Left renal pelvis (tissue), 4 donors: ENCODE results near the gene TROAP. TPM values are rescaled to one million over a fixed set of nuclear protein-coding genes. Genes with fewer than 3 reads are reported as not detected.
"Not testable (repeated sequence)": the region's sequence is repeated elsewhere in the genome, so short reads cannot be mapped to it uniquely, and the experiment has no call there.

Experiments used
- DNase-seq, 4 donors: peaks; one replicate each; pipeline ENCODE4 v3.0.0-alpha.2; 2013; ENCODE audit warnings: low read depth in 4 of 4, low spot score in 3 of 4
- polyA plus RNA-seq, 4 donors: library from polyadenylated mRNA; unstranded; fragments of 120-200 nt; gene quantifications; one replicate each; pipeline ENCODE4 v1.2.1, GENCODE V29; 2013; ENCODE audit not compliant: insufficient read length in 4 of 4

The TROAP gene, protein sequence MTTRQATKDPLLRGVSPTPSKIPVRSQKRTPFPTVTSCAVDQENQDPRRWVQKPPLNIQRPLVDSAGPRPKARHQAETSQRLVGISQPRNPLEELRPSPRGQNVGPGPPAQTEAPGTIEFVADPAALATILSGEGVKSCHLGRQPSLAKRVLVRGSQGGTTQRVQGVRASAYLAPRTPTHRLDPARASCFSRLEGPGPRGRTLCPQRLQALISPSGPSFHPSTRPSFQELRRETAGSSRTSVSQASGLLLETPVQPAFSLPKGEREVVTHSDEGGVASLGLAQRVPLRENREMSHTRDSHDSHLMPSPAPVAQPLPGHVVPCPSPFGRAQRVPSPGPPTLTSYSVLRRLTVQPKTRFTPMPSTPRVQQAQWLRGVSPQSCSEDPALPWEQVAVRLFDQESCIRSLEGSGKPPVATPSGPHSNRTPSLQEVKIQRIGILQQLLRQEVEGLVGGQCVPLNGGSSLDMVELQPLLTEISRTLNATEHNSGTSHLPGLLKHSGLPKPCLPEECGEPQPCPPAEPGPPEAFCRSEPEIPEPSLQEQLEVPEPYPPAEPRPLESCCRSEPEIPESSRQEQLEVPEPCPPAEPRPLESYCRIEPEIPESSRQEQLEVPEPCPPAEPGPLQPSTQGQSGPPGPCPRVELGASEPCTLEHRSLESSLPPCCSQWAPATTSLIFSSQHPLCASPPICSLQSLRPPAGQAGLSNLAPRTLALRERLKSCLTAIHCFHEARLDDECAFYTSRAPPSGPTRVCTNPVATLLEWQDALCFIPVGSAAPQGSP
- 10 to 100 TPM; 16.4 to 37.7 (median 23.3) TPM for polyA plus RNA-seq

DNA sequence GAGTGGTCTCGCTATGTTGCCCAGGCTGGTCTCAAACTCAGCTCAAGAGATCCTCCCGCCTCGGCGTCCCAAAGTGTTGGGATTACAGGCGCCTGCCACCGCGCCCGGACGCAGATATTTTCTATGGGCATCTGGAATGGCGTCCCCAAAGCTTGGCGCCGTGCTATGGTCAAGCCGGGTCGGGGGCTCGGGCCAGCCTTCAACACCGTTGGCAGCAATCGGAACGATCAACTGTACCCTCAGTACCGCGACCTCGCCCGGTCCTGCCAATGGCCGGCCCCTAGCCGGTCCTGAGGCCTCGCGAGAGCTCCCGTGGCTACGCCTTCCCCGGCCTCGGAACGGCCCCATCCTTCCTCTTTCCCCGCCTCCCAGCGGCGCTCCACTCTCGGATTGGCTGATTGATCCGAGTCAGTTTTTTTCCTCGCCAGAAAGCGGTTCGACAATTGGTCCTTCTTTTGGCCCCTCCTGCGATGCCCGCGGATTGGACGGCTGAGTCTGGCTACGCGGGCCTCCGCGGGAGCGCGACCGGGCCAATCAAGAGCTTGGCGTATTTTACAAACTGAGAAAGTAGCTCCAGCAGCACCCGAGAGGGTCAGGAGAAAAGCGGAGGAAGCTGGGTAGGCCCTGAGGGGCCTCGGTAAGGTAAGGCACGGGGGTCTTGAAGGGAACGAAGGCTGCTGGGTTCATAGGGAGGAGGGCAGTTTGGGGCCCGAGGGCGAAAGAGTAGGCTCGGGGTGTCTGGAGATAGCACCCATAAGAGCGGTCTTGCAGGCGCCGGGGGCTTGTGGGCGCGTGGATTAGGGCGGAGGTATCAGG, at the start of gene TROAP:
Gene TROAP (plus strand): TSS at position 548 of the 816 bp plus-strand sequence. CDS start 354 bp downstream, outside the sequence.
- DNase-seq: peak; percentile 91 to 98 (median 98)

DNA sequence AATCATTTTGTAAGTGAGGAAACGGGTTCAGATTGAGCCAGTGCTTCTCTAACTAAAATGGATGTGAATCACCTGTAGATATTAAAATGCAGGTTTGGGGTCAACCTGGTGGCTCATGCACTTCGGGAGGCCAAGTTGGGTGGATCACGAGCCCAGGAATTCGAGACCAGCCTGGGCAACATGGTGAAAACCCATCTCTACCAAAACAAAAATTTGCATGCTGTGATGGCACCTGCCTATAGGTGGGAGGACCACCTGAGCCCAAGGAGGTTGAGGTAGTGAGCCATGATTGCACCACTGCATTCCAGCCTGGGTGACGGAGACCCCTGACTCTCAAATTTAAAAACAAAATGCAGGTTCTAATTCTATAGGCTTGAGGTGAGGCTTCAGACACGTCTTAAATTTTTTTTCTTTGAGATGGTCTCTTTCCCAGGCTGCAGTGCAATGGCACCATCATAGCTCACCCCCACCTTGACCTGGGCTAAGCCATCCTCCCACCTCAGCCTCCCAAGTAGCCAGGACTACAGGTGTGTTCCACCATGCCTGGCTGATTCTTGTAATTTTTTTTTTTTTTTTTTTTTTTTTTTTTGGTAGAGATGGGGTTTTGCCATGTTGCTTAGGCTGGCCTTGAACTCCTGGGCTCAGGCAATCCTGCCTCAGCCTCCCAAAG, 49.2 kb upstream of the TROAP start:
- DNase-seq: no peak

DNA sequence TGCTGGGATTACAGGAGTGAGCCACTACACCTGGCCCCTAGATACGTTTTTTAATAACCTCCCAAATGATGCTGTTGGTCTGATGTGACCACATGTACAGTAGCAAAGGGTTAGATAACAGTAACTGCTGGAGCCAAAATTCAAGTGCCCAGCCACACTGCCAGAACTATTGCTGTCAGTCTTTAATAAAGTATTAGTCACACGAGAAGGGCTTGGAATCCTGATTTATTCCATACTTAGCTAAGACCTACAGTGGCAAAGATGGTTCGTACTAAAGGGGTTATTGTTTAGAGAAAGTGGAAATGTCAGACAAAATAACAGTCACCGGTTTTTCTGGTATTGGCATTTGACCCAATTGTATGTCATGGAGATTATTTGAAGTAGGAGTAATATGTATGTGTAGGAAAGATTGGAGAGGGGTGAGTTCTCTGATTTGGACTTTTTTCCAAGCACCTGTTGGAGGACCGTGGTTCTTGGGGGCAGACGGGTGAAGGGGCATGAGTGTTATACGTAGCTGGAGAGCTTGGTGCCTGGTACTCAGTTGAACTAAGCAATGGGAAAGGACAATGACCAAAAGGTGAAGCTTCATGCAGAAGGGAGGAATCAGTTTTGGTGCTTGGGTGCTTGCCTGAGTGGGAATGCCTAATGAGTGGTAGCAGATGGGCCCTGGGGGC, 48.5 kb upstream of the TROAP start:
- DNase-seq: no peak

DNA sequence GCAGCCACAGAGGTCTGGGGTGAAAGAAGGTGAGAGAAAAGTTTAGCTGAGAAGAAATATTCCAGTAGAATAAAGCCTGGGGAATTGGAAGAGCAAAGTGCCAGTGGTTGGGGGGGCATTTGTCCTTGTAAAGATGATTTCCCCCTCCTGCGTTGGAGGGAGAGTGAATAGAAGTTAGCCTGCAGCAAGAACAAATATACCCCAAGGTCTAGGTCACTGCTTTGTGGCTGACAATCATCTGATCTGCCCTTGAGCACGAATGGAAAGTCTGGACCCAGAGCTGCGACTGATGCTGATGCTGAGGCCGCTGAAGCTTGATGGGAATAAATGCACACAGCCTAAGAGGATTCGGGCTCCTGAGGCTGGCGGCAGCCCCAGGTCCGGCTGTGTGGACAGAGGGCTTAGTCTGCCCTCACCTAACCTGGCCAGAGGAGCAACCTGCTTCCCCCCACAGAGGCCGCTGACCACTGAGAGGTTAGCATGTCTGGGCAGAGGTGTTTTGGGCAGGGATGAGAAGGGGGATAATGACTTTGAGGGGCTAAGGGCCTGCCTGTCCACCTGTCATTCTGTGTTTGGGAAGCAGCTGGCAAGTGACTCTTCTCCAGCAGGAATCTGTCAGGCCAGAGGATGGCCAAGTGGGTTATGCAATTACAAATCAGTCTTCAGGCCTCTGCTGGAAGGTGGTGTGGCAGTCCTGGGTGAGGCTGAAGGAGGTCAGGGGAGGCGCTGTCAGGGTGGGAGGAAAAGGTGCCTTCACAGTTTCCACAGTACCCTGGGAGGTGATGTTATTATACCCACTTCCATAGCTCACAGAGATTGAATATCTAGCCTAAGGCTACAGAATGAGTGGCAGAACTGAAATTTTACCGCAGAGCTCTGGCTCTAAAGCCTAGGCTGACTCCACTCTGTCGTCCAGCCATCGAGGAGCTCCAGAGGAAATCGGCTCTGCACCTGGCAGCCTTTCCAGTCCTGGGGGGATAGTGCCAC, 46.5 kb upstream of the TROAP start:
- no peak for DNase-seq

DNA sequence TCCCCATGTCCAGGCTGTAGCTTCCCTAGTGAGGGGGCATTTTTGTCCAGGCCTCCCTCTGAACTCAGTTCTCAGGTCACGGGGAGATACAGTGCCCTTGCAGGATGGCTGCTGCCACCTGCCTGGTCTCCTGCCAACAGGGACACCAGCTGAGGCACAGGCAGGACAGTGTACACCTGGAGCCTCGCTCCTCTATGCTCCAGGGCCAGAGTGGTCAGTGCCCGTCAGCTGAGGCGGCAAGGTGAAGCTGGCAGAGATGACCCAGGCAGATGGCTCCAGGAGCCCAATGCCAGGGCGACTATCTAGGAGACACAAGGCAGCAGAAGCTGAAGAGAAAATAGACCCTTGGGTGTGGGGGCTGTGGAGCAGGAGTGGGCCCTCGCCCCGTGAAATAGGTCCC, 45.6 kb upstream of the TROAP start:
- DNase-seq: no peak

DNA sequence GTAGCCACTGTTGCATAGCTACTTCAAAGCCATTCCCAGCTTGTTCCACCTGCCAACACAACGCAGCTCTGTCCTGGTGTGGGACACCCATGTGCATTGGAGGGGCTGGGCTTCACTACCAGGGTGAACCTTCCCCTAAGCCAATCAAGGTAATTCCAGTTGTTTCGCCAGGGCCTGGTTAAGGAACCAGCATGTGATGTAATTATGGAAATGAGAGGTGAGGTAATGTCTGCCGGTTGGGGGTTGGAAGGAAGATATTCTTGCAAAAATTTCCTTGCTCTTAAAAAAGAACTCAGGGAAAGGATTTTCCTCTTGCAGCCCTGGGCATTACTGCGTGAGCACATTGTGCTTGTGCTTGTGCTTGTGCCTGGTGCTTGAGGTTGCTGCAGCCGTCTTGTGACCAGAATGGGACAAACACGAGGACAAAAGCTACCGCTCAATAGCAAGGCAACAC, 43.3 kb upstream of the TROAP start:
- no peak for DNase-seq

DNA sequence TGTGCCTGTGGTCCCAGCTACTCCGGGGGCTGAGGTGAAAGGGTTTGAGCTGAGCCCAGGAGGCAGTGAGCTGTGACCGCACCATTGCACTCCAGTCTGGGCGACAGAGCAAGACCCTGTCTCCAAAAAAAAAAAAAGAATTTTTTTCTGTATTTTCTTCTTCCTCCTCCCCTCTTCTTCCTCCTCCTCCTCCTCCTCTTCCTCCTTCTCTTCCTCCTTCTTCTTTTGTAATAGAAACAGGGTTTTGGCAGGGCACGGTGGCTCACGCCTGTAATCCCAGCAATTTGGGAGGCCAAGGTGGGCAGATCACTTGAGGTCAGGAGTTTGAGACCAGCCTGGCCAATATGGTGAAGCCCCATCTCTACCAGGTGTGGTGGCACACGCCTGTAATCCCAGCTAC, 42.5 kb upstream of the TROAP start:
- not testable (repeated sequence) for DNase-seq

DNA sequence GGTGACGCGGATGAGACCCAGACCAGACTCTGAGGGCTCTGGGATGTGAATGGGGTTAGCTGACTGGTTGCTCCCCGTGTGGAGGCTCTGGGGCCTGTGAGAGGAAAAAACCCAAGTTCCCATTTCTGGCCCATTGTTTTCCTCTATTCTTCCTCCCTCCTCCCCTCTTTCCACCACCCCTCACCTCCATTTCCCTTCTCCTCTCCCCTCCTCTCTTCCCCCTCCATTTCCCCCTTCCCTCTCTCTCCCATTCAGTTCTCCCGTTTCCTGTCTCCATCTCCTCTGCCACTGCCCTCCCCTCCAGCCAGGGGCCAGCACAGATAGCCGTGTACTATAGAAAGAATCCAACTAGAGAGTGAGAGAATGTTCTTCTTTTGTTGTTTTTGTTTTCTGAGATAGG, 40.8 kb upstream of the TROAP start:
- DNase-seq: no peak

DNA sequence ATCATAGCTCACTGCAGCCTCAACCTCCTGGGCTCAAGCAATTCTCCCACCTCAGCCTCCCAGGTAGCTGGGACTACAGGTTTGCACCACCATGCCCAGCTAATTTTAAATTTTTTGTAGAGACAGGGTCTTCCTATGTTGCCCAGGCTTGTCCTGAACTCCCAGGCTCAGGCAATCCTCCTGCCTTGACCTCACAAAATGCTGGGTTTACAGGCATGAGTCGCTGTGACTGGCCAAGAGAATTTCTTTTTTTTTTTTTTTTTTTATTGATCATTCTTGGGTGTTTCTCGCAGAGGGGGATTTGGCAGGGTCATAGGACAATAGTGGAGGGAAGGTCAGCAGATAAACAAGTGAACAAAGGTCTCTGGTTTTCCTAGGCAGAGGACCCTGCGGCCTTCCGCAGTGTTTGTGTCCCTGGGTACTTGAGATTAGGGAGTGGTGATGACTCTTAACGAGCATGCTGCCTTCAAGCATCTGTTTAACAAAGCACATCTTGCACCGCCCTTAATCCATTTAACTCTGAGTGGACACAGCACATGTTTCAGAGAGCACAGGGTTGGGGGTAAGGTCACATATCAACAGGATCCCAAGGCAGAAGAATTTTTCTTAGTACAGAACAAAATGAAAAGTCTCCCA, 40.2 kb upstream of the TROAP start:
- not testable (repeated sequence) for DNase-seq

DNA sequence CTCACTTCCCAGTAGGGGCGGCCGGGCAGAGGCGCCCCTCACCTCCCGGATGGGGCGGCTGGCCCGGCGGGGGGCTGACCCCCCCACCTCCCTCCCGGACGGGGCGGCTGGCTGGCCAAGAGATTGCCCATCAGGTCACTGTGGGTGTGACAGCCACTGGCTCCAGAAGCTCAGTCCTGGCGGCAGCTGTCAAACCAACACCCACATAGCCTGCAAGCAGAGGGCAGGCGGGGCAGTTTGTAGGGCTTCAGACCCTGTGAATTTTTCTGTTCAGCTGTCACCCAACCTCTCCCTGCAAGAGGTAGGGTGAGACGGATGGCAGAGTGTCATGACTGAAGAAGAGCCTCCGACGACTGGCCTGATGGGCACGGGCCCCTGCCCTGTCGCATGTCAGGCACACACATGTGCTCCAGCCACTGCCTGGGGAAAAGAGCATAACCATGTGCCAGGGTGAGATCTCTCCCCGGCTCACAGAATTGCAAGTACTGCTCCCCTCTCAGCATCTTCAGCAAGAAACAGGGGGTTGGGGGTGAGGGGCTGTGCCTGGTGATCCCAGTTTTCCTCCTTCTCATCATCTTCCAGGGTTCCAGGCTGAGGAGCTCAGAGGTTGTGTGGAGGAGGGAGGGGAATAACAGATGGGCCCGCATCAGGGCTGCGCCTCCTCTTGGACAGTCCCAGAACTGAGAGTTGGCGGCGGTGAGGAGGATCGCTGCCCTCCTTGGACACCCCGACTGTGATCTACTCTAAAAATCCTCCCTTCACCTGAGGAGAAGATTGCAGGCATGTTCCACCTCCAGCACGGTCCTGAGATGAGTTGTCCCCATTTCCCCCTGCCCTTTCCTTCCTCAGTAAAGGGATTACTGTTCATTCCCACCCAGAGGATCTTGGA, 39.3 kb upstream of the TROAP start:
- no peak for DNase-seq

DNA sequence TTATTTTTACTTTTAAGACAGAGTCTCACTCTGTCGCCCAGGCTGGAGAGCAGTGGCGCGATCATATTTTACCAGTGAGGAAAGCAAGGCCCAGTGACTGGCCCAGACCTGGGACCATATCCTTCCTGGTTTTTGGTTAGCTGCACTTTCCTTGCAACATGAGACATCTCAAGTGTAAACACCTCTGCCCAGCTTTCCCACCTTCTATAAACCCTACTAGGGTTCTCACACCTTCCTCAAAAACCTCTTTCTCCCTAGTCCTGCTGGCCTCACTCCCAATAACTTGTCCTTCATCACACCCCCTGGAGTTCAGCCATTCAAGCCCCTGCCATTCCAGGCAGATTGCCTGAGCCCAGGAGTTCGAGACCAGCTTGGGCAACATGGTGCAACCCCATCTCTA, 38.4 kb upstream of the TROAP start:
- DNase-seq: no peak

DNA sequence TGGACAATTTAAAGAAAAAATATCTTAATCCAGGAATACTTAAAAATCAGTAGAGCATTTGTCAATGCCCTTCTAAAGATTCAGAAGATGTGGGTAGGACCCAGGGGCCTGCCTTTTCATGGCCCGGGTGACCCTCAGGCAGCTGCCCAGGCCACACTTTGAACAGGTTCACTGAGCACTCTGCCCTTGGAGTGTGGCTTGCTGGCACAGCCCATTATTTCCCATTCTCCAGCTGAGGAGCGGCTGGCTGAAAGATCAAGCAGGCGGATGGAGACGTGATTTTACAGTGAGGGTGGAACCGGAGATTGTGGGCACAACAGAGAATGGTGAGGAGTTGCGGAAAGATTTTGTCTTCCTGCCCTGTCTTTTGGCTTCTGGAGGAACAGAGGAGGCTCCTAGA, 35.2 kb upstream of the TROAP start:
- no peak for DNase-seq

DNA sequence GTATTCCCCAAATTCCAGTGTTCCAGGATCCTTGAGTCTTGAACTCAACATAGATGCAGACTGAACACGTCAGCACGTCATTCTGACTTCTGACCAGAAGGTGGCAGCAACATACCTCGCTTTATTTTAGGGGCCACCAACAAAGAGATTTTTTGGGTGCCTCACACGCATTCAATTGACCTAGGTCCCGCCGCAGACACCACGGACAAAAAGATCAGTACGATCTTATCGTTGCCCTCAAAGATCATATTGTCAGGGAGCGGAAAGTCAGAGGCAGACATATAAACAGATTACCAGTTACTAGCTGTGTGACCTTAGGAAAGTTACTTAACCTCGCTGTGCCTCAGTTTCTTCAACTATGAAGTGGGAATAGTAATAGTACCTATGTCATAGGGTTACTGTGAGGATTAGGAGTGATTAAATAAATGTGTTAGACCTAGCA, 34.6 kb upstream of the TROAP start:
- DNase-seq: no peak

DNA sequence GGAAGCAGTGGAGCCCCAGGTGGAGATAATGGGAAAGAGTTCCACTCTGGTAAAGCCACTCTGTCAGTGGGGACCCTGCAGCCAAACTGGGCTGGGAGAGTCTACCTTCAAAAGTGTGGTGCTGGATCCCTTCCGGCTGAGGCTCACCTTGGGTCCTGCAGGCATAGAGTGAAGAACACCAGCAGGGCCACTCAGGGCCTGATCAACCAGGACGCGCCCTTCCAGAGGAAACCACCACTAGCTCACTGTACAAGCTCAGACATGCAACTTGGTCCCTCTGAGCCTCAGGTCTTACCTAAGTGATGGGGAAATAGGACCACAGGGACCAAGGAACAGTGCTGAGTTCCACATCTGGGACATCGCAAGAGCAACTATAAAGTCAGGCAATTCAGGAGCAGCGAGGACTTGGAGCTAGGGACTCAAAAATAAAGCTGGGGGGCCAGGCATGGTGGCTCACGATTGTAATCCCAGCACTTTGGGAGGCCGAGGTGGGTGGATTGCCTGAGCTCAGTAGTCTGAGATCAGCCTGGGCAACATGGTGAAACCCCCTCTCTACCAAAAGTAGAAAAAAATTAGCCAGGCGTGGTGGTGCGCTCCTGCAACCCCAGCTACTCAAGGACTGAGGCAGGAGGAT, 34.0 kb upstream of the TROAP start:
- no peak for DNase-seq

DNA sequence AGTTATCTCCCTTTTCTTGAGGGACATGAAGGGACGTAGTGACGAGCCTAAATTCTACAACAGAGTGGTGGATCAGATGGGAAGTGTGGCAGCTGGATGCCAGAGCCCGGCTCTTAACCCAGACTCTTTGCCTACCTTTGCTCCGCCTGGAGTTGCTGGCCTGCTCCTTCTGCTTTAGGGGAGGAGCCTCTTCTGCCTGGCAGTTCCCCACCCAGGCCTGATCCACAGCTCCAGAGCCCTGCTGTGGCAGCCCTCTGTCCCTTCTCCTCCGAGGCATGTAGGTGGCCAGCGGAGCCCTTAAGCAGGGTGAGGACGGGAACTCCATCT, 30.4 kb upstream of the TROAP start:
- DNase-seq: no peak

DNA sequence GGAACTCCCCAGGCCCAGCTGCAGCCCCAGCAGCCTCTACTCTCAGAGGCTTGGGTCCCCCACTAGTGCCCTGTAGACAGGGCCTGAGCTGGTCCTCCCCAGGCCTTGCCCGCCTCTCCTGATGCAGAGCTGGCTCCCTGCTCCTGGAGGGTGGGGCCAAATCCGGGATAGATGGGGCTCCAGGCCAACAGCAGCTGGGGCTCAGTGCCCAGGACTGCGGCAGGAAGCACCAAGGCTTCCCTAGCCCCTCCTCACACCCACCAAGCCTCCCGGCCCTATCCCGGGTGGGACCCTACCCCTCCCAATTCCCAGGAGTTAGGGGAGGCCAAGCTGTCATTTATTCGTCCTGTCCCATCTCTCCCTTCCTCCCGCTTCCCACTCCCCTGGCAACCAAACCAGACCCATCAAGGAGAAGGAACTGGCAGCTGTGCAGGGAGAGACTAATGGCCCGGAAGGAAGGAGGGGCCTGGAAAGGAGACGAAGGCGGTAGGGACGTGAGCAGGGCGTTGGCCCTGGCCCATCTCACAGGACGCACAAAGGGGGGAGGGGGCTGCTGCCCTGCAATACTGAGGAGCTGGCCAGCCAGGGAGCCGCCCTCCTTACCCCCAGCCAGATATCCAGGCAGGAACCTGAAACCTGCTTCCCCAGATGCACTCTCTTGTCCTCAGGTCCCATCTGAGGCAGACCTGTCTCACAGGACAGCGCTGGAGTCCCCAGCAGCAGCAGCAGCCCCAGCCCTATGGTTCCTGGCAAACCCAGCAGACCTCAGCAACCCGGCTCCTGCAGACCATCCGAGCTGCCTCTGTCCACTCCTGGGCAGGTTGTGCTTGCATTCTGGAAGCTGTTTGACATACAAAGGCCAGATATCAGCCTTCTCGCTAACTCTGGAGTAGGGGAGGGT, 29.7 kb upstream of the TROAP start:
- DNase-seq: no peak
